HG02852 (cell line): ENCODE data around the gene KRTAP3-3.
"Not testable (repeated sequence)": the region's sequence is repeated elsewhere in the genome, so short reads cannot be mapped to it uniquely, and the experiment has no call there.

Source experiments
- ATAC-seq: cut with Tn5 transposase; IDR thresholded peaks from one replicate; pipeline ENCODE4 v1.9.1; 2021; ENCODE audit warnings: mild to moderate bottlenecking, moderate library complexity; ENCODE audit not compliant: unreplicated experiment

Gene KRTAP3-3

DNA sequence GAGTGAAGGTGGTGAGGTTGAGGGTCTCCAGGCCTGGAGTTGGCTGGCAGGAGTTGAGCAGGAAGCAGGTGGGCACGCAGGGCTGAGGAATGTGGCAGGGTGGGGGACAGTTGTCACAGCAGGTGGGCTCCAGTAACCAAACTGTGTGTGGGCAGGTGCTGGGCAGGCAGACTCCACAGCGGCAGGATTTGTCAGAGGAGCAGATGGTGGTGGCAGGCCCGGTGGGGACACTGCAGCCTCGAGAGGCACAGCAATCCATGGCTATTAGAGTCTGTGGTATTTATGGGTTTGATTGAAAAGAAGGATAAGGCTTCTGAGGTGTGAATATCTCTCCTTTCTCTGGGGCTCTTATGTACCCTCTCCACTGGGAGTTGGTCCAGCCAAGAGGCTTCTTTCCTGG, at the start of gene KRTAP3-3:
TSS of gene KRTAP3-3 (minus strand) at position 326 of the 400 bp plus-strand sequence. CDS start at position 259, 67 bp downstream.
- ATAC-seq = no peak

DNA sequence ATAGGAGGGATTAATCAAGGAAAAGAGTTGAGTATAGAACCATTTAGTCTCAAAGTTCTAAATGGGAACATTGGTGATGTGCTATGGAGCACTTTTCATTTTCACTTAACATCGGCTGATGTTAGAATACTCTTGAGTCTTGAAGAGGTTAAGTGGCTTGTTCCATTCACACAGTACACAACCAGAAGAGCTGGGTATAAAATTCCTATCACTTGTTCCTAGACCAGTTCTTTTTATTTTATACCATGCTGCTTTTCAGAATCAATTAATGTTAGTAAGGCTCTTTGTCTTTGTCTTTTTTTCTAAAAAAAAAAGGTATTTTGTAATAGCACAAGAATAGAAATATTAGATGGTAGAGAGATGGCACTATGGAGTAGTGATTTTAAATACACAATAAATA, 49.0 kb upstream of the KRTAP3-3 start:
- no peak for ATAC-seq

DNA sequence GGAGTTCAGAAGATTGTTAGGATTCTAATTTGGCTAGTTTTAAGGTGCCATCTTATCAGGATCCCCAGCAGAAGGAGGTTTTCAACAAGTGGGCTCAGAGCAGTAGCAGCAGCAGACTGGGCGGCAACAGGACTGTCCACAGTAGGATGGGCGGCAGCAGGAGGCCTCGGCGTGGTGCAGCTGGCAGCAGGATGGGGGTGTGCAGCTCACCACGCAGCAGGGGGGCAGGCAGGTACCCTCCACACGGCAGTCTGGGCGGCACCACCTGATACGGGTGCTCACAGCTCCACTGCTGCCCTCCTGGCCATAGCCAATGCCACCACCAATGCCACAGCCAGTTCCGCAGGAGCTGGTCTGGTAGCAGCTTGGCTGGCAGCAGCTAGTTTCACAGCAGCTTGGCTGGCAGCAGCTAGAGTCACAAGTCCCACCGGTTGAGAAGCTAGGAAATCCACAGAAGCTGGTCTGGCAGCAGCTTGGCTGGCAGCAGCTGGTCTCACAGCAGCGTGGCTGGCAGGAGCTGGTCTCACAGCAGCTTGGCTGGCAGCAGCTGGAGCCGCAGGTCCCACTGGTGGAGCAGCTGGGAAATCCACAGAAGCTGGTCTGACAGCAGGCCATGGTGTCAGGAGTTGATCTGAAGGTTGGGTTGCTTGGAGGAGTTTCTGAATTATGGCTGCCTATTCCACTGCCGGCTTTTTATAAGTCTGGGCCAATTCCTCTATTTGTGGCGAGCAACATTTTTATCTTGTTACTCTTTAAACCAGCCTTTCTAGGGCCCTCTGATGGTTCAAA, 47.0 kb upstream of the KRTAP3-3 start, which contains the start of gene KRTAP1-1:
TSS of gene KRTAP1-1 (minus strand) at position 668 of the 789 bp plus-strand sequence. CDS start at position 615, 53 bp downstream.
- not testable (repeated sequence) for ATAC-seq

DNA sequence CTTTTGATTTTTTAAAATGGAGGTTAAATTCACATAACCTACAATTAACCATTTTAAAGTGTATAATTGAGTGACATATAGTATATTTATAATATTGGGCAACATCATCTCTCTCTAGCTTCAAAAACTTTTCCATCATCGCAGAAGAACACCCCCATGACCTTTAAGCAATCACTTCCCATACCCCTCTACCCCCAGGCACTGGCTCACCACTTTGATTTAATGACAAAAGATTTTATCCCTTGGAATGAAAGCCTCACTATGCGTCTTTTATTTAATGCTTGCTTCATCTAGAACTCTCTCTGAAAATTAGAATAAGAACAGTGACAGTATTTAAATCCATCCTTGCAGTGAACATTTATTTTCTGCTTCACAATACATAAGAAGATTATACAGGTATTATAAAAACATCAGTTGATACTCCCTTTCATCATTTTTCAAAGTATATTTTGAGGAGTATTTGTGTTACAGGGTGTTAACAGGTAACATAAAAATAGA, 43.9 kb upstream of the KRTAP3-3 start:
- ATAC-seq = no peak

DNA sequence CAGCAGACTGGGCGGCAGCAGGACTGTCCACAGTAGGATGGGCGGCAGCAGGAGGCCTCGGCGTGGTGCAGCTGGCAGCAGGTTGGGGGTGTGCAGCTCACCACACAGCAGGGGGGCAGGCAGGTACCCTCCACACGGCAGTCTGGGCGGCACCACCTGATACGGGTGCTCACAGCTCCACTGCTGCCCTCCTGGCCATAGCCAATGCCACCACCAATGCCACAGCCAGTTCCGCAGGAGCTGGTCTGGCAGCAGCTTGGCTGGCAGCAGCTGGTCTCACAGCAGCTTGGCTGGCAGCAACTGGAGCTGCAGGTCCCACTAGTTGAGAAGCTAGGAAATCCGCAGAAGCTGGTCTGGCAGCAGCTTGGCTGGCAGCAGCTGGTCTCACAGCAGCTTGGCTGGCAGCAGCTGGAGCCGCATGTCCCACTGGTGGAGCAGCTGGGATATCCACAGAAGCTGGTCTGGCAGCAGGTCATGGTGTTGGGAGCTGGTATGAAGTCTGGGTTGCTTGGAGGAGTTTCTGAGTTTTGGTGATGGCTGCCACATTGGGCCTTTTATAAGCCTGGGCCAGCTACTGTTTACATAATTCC, 40.5 kb upstream of the KRTAP3-3 start, which contains the start of gene KRTAP1-3:
TSS of gene KRTAP1-3 (minus strand) at position 529 of the 590 bp plus-strand sequence. CDS start at position 476, 53 bp downstream.
- ATAC-seq = not testable (repeated sequence)

DNA sequence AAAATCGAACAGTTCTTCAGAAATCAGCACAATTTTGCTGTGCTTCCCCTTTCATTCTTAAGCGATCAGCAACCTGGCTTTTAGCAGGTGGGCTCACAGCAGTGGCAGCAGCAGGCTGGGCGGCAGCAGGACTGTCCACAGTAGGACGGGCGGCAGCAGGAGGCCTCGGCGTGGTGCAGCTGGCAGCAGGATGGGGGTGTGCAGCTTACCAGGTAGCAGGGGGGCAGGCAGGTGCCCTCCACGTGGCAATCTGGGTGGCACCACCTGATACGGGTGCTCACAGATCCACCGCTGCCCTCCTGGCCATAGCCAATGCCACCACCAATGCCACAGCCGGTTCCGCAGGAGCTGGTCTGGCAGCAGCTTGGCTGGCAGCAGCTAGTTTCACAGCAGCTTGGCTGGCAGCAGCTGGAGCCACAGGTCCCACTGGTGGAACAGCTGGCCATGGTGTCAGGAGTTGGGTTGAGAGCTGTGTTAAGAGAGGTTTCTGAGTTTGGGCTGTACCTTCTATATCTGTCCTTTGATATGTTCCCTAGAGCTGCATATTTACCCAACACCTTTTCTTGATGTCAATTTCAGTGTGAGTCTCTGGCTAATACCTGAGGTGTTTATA, 35.8 kb upstream of the KRTAP3-3 start, which contains the start of gene KRTAP1-4:
TSS of gene KRTAP1-4 (minus strand) at position 563 of the 613 bp plus-strand sequence. CDS start at position 446, 117 bp downstream.
- no peak for ATAC-seq

DNA sequence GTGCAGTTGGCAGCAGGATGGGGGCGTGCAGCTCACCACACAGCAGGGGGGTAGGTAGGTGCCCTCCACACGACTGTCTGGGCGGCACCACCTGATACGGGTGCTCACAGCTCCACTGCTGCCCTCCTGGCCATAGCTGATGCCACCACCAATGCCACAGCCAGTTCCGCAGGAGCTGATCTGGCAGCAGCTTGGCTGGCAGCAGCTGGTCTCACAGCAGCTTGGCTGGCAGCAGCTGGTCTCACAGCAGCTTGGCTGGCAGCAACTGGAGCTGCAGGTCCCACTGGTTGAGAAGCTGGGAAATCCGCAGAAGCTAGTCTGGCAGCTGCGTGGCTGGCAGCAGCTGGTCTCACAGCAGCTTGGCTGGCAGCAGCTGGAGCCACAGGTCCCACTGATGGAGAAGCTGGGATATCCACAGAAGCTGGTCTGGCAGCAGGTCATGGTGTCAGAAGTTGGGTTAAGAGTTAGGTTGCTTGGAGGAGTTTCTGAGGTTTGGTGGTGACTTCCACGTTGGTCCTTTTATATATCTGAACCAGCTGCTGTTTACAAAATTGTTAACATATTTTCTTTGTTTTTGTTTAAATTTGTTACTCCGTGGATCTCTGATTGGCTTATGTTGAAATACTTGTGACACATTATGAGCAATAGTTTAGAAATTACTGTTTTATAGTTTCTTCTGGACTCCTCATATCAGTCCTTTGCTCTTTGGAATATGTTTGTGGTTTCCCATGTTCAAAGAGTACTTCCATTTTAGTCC, 32.9 kb upstream of the KRTAP3-3 start, which contains the start of gene KRTAP1-5:
TSS of gene KRTAP1-5 (minus strand) at position 494 of the 757 bp plus-strand sequence. CDS start at position 441, 53 bp downstream.
- ATAC-seq = no peak

DNA sequence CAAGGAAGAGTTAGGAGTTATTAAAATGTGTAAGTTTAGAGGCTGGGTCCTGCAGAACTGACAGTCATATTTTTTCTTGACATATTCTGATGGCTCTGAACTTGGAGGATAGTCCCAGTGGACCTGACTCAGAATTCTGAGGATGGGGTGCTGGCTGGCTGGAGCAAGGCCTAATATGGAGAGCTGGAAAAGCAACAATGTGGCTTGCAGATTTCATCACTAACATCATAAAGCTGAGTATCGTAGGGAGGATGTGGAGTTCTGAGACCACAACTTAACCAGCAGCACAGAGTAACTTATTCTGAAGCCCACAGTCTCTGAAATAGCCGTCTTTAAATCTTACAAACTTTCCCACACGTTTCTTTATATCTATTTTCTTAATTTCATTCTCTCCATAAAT, 30.7 kb upstream of the KRTAP3-3 start:
- ATAC-seq = no peak

DNA sequence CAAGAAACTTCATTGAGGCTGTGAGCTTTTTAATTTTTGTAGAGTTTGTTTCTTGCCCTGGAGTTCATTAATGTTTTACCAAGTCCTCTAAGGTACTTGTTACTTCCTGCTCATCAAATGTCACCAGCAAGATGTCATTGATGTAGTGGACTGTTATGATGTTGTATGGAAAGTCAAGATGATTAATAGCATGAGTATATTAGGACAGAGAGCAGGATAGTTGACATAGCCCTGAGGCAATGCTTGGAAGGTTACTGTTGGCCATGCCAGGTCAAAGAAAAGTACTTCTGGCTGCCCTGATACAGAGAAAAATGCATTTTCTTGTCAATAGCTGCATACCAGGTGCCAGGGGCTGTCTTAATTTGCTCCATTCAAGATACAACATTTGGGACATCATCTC, 26.4 kb upstream of the KRTAP3-3 start:
- no peak for ATAC-seq

DNA sequence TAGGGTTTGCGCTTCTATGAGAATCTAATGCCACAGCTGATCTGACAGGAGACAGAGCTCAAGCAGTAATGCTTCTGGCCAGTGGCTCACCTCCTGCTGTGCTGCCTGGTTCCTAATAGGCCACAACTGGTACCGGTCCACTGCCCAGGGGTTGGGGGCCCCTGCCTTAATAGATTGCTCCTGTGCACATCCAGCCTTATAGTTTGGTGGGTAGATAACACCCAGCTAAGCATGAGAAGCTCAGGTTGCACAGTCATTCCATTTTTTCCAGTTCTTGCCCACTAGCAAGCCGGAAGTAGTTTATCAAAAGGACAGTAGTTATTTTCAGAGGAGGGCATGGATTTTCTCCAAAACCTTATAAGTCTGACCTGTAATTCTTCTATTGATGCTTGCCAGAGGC, 25.5 kb upstream of the KRTAP3-3 start:
- ATAC-seq = no peak

DNA sequence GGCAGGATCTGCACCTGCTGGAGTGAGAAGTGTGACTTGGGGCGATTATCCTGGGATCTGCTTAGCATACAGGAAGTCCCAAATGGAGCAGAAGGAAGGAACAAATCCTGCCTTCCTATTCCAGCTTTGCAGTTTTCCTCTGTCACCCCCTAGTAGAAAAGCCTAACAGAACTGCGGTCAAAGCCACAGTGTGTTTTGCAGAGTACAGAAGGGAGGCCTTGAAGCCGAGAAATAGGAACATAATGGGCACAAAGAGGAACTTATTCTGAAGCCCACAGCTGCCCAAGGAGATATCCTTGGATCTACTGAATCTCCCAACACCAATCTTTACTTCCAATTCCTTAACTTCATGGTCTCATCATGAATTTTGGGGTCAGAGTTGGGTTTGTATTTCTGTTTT, 24.6 kb upstream of the KRTAP3-3 start:
- ATAC-seq = no peak

DNA sequence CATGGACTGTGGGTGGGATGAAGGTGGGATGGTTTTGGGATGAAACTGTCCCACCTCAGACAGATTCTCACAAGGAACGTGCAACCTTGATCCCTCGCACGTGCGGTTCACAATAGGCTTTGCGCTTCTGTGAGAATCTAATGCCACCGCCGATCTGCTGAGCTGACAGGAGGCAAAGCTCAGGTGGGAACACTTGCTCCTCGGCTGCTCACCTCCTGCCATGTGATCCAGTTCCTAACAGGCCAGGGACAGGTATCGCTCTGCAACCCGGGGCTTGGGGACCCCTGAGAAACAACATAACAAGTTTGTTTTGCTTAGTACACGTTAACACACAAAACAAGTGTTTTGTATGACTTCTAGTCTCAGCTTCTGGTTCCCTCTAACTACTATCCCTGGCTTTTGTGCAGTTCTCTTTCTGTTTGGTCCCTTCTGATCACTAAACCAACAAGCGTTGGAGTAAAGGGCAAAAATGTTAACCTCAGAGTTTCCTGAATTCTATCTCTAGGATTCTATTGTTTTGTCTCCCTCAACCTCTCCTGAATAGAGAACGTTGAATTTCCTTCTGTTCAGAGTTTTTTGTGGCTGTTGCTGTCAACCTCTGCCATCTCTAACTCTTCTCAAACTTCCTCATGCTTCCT, 22.7 kb upstream of the KRTAP3-3 start:
- no peak for ATAC-seq

DNA sequence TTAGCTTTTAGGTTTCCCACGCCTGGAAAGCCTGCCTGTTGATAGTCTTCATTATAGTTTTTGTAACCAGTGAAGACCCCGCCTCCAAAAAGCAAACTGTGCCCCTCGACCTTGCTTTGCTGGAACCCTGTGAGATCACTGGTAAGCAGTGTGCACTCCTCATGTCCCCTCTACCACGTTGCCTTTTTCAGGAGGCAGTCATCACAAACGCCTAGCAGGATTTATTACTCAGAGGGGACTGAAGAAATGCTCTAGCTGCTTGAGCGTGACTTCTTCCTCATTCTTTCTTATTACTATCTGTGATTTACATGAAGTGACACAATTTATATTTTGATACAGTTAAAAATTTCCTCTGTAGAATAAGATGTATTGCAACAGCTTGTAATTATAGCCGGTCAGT, 21.5 kb upstream of the KRTAP3-3 start:
- ATAC-seq = no peak

DNA sequence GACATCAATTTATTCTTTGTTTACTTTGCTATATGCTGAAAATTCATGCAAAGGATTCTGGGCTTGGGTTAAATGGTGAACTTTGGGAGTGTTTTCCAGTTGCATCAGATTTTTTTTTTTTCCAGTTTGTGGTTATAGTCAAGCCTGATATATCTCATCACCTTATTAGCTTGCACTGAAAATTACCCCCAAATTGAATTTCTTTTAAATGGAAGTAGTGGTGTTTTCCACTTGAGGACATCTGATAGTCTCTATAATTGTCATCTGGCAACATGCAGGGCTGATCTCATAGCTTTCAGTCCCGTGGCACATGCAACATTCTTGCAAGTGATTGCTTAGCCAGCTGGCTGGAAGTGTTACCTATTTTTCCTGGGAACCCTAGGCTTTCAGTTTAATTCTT, 19.6 kb upstream of the KRTAP3-3 start:
- ATAC-seq = no peak

DNA sequence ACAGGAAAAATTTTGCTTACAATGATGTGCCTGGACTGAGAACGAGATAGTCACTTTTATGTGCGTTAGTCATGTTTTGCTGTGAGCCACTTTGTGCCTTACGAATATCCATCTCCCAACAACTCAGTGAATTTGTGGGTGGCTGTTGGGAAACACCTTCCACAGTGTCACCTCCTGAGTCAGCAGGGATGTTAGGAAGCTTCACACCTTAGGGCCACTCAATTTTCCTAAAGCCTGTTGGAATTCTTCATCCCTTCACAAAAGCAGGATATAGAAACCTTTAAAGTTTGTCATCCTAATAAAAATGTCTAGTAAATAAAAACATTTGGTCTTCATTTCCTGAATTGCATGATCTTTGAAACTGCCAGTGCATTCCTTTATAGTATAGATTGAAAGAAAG, 19.2 kb upstream of the KRTAP3-3 start:
- ATAC-seq = no peak

DNA sequence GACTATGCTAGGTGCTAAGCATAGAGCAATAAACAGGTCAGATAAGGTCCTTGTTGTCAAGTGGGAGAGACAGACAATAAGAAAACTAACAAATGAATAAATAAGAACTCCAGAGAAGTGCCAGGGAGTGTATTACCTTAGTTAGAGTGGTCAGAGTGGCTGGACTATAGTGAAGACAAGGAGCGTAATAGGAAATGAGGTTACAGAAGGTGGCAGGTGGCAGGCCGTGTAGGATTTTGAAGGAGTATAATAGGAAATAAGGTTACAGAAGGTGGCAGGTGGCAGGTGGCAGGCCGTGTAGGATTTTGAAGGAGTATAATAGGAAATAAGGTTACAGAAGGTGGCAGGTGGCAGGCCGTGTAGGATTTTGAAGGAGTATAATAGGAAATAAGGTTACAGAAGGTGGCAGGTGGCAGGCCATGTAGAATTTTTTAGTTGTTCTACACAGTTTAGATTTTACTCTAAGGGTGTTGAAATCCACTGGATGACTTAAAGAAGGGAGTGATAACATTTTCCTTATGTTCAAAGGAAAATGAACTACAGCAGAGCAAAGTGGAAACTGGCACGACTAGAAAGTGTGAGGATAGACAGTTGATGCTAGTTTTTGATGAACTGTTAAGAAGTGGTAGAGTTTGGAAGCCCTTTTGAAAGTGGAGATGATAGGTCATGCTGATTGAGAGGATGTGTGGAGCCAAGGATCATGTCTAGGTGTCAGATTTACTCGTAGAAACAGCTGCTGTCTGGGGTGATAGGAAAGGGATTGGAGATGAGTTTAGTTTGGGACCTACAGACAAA, 18.6 kb upstream of the KRTAP3-3 start:
- ATAC-seq = no peak

DNA sequence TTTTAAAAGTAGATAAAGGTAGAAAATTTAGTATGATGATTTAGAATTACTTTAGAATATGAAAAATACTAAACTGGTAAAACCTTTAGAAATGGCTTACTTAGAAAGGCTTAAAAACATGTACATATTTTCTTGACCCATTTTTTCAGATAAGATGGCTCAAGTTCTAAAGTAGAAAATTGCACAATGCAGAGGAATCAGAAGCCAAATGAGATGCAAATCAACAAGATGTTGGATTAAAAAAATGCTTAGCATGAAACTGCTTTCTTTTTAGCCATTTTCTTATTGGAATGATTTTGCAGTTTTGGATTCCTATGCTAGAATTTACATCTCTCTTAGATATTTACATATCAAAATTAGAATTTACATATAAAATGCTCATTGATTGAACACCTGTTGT, 16.5 kb upstream of the KRTAP3-3 start:
- ATAC-seq = no peak

DNA sequence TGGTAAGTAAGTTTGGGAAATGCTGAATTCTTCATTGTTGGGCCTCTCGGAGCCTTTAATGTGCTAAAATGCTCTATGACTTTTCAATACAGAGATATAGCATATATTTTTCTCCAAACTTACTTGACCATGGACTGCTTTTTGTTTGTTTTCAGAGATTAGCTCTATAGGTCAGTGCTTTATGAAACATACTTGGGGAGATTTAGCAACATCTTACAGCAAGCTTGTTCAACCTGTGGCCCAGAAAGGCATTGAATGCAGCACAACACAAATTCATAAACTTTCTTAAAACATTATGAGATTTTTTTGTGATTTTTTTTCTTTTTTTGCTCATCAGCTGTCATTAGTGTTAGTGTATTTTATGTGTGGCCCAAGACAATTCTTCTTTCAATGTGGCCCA, 16.0 kb upstream of the KRTAP3-3 start:
- no peak for ATAC-seq

DNA sequence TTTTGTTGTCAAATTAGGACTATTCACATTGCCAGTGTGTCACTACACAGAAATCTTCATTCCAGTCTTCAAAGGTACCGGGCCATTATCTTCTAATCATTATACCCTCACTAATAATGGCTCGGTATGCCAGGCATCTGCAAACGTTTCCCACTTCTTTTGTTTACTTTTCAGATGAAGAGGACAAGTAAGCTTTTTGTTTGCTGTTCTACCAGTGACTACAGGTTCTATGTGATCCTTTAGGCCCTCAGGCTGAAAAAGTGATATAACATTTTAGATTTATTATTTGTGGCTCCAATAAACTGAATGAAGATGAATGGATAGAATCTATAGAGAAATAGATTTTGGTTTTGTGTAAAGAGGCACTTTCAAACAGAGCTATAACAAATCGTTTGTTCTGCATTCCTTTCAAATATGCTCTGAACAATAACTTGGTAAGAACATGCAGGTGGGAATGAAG, 15.4 kb upstream of the KRTAP3-3 start:
- ATAC-seq = no peak
